Natural killer cell (primary cell): ENCODE results near the gene CXCL1. TPM values are rescaled to one million over a fixed set of nuclear protein-coding genes. Genes with fewer than 3 reads are reported as not detected.

ENCODE experiments used
- ATAC-seq, 3 donors: fragments of 150-1000 bp in 2 of 3; fragments of 200-7000 bp in 1 of 3; cut with Tn5 transposase; 1 replicate in 1 of 3; 2 replicates in 2 of 3; pipeline ENCODE4 v1.10.0; 2021; ENCODE audit warnings: mild to moderate bottlenecking in 2 of 3, moderate library complexity in 2 of 3
- DNase-seq, 2 donors: peaks; one replicate each; pipeline versions ENCODE4 v3.0.0 to v3.0.0-alpha.2; 2013 to 2021; ENCODE audit warnings: mixed read lengths in 1 of 2
- H3K27ac ChIP-seq: one replicate; pipeline ENCODE4 v1.5.1; 2013; ENCODE audit warnings: mild to moderate bottlenecking, low read length
- H3K27me3 ChIP-seq: one replicate; pipeline ENCODE4 v1.6.1; 2013; ENCODE audit warnings: low read length; ENCODE audit not compliant: control insufficient read depth, insufficient read depth
- H3K36me3 ChIP-seq: one replicate; pipeline ENCODE4 v1.6.1; 2013; ENCODE audit warnings: low read length; ENCODE audit not compliant: control insufficient read depth, insufficient read depth
- H3K4me1 ChIP-seq: one replicate; pipeline ENCODE4 v1.6.1; 2013; ENCODE audit warnings: low read length; ENCODE audit not compliant: control insufficient read depth, insufficient read depth
- H3K4me3 ChIP-seq: one replicate; pipeline ENCODE4 v1.5.1; 2013; ENCODE audit warnings: low read length
- H3K9me3 ChIP-seq: one replicate; pipeline ENCODE4 v1.6.1; 2013; ENCODE audit warnings: low read length; ENCODE audit not compliant: control insufficient read depth, insufficient read depth
- H3K27ac Mint-ChIP-seq, 2 donors: one replicate each; pipeline ENCODE4 v1.8.0; 2022; ENCODE audit warnings: mild to moderate bottlenecking in 2 of 2, mixed read lengths in 2 of 2, moderate library complexity in 1 of 2
- H3K27me3 Mint-ChIP-seq, 2 donors: one replicate each; pipeline ENCODE4 v1.8.0; 2022; ENCODE audit warnings: low read depth in 2 of 2, mixed read lengths in 2 of 2
- H3K36me3 Mint-ChIP-seq: one replicate; pipeline ENCODE4 v1.8.0; 2022; ENCODE audit warnings: mixed read lengths
- H3K4me1 Mint-ChIP-seq, 2 donors: one replicate each; pipeline ENCODE4 v1.8.0; 2022; ENCODE audit warnings: mixed read lengths in 2 of 2
- H3K4me3 Mint-ChIP-seq: one replicate; pipeline ENCODE4 v1.8.0; 2022; ENCODE audit warnings: mild to moderate bottlenecking, moderate library complexity, mixed read lengths
- H3K9me3 Mint-ChIP-seq, 2 donors: one replicate each; pipeline ENCODE4 v1.8.0; 2022; ENCODE audit warnings: mixed read lengths in 2 of 2
- WGBS: methylation state at CpG from one replicate; pipeline ENCODE4 v1.1.7; 2013; ENCODE audit warnings: missing lambda C conversion rate; ENCODE audit not compliant: insufficient coverage; 5-methylcytosine and 5-hydroxymethylcytosine counted together
- intact Hi-C: fragments of 100-400 bp; cut with micrococcal nuclease; formaldehyde crosslinking; loops from one replicate; pipeline ENCODE4 v1.14.2; 2022
- total RNA-seq, 4 donors: library from RNA; stranded (reverse); fragments of 120-200 nt in 1 of 4; gene quantifications; one replicate each; pipeline versions ENCODE4 v1.2.3 to v1.2.4, GENCODE V29; 2013 to 2022
- TF ChIP-seq, protein P1 (sequence below): fragments of 200-600 bp; IDR thresholded peaks from one replicate; pipeline ENCODE4 v1.8.0; 2022; ENCODE audit warnings: antibody characterized with exemption

Gene CXCL1
- total RNA-seq, 3 donors from 2014 or later (not counting 1 experiment from before 2014, with no cell fraction given), result 3.4 TPM; not detected in 2

DNA sequence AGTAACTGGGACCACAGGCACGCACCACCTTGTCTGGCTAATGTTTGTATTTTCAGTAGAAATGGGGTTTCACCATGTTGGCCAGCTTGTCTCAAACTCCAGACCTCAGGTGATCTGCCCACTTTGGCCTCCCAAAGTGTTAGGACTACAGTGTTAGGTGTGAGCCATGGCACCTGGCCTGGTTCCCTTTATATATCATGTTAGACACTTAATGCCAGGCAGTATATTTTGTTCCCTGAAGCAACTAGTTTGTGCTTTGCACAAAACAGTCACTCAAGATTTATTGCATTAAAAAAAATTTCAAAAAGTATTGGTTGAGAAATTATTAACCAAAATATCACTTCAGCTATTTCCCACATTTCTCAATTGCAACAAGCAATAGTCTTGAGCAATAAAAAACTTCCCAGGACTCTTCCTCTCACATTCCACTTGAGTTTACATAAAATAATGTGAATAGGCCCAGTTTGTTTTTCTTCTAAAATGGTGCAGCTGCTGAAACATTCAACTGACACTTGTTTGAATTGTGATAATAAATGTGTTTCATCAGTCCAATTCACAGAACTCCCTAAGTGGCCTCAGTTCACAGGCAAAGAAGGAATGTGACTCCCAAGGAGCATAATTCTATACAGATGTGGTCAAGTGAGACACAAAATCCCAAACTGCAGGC lies 22.7 kb downstream of the CXCL1 start:
- peaks cover 0 to 3% of the 10 kb centered on the region in 2 donors for H3K9me3 Mint-ChIP-seq
- H3K27me3 Mint-ChIP-seq, result no peaks in the 10 kb centered on the region
- Histone ChIP-seq H3K36me3 (no peaks in the 10 kb centered on the region), H3K4me3 (no peak overlapping the region), H3K27ac (no peak overlapping the region), H3K27me3 (no peaks in the 10 kb centered on the region), H3K9me3 (no peaks in the 10 kb centered on the region), H3K4me1 (no peaks in the 10 kb centered on the region)
- no peak for DNase-seq
- no peaks in the 10 kb centered on the region for H3K4me1 Mint-ChIP-seq
- no peak overlapping the region for H3K4me3 Mint-ChIP-seq
- H3K36me3 Mint-ChIP-seq, result no peaks in the 10 kb centered on the region
- intact Hi-C loops, result no loop called here
- TF ChIP-seq, protein P1, sequence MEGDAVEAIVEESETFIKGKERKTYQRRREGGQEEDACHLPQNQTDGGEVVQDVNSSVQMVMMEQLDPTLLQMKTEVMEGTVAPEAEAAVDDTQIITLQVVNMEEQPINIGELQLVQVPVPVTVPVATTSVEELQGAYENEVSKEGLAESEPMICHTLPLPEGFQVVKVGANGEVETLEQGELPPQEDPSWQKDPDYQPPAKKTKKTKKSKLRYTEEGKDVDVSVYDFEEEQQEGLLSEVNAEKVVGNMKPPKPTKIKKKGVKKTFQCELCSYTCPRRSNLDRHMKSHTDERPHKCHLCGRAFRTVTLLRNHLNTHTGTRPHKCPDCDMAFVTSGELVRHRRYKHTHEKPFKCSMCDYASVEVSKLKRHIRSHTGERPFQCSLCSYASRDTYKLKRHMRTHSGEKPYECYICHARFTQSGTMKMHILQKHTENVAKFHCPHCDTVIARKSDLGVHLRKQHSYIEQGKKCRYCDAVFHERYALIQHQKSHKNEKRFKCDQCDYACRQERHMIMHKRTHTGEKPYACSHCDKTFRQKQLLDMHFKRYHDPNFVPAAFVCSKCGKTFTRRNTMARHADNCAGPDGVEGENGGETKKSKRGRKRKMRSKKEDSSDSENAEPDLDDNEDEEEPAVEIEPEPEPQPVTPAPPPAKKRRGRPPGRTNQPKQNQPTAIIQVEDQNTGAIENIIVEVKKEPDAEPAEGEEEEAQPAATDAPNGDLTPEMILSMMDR, result no peak
- 100% methylated on average over 1 of the region's 1 CpG for WGBS
- ATAC-seq, result no peak
- H3K27ac Mint-ChIP-seq, result no peak overlapping the region

DNA sequence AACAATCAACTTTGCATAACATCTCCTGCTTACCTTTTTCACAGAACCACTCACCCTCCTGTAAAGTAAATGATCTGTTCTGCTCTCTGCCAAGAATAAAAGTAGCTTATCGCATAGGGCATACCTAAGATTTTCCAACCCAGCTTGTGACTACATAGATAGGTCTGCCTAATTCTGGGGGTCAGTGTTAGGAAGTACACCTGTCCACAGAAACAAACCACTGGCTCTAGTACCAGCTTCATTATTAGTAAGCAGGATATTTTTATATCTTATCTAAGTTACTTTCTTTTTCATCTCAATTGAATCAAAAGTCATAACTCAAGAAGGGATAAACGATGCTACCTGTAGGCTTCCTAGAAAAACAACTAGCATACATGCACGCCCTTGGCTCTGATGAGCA lies 23.8 kb downstream of the CXCL1 start:
- ATAC-seq, result no peak
- no peak for DNase-seq
- 83% methylated on average over 2 of the region's 3 CpGs for WGBS
- intact Hi-C loops, result no loop called here
- Mint-ChIP-seq H3K9me3 (peaks cover 0 to 3% of the 10 kb centered on the region in 2 donors), H3K4me3 (no peak overlapping the region), H3K36me3 (no peaks in the 10 kb centered on the region), H3K4me1 (no peaks in the 10 kb centered on the region), H3K27me3 (no peaks in the 10 kb centered on the region), H3K27ac (no peak overlapping the region)
- Histone ChIP-seq H3K4me3 (no peak overlapping the region), H3K27ac (no peak overlapping the region), H3K27me3 (no peaks in the 10 kb centered on the region), H3K36me3 (no peaks in the 10 kb centered on the region), H3K4me1 (no peaks in the 10 kb centered on the region), H3K9me3 (no peaks in the 10 kb centered on the region)
- TF ChIP-seq, protein P1, result no peak

DNA sequence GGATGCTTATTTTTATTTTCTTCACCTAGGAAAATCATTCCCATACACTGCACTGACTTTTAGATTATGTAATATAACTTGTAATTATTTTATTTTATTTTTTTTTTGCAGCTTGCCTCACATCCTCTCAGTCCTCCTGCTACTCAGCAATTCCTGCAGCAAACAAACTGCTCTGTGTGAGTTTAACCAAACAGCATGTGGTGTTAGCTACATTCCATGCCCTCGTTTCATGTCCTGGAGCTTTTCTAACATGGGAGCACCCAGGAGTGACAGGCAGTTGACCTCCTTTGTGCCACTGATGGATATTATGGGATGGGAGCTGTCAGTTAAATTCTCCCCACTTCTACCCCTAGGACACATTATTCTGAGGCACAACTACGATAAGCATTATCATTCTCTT lies 24.8 kb downstream of the CXCL1 start:
- ATAC-seq (no peak), DNase-seq (no peak)
- TF ChIP-seq, protein P1, result no peak
- Histone ChIP-seq H3K4me3 (no peak overlapping the region), H3K27me3 (no peaks in the 10 kb centered on the region), H3K27ac (no peak overlapping the region), H3K4me1 (no peaks in the 10 kb centered on the region), H3K9me3 (no peaks in the 10 kb centered on the region), H3K36me3 (no peaks in the 10 kb centered on the region)
- no peak overlapping the region for H3K4me3 Mint-ChIP-seq
- intact Hi-C loops, result no loop called here
- no CpG with 5 or more reads among the region's 2 CpGs for WGBS
- no peaks in the 10 kb centered on the region for H3K4me1 Mint-ChIP-seq
- H3K36me3 Mint-ChIP-seq, result no peaks in the 10 kb centered on the region
- no peaks in the 10 kb centered on the region for H3K27me3 Mint-ChIP-seq
- H3K9me3 Mint-ChIP-seq, result peaks cover 0 to 3% of the 10 kb centered on the region in 2 donors
- H3K27ac Mint-ChIP-seq, result no peak overlapping the region
